Caco-2 (cell line): ENCODE results near the gene LRRN3. TPM values are rescaled to one million over a fixed set of nuclear protein-coding genes. Genes with fewer than 3 reads are reported as not detected.

Experiments used
- BruUV-seq: library from RNA; stranded (reverse); fragments of 400-500 nt; replicated peaks from 2 replicates; lab custom pipeline; 2021; lab: Mats Ljungman, UMichigan
- CTCF ChIA-PET: fragments of 300-600 bp; sonication (Branson Sonifier 250); formaldehyde crosslinking; loops from one replicate; lab custom pipeline; 2022; ENCODE audit warnings: antibody characterized with exemption; lab: Charles Lee
- POLR2A ChIA-PET: fragments of 300-600 bp; sonication (Branson Sonifier 250); formaldehyde crosslinking; loops from one replicate; lab custom pipeline; 2022; ENCODE audit warnings: antibody characterized with exemption; lab: Charles Lee
- DNase-seq, 2 experiments: peaks; one replicate each; pipeline versions ENCODE4 v3.0.0 to v3.0.0-alpha.2; 2020 to 2022
- H3K27me3 ChIP-seq: replicated peaks from 2 replicates; pipeline ENCODE4 v1.6.0; 2011; ENCODE audit warnings: low read length; ENCODE audit not compliant: control insufficient read depth, insufficient read depth
- H3K36me3 ChIP-seq: 2 replicates; pipeline ENCODE4 v1.5.1; 2011; ENCODE audit warnings: low read length; ENCODE audit not compliant: control insufficient read depth, insufficient read depth
- H3K4me1 ChIP-seq: fragments of 250-450 bp; sonication (Bioruptor Pico); 2 replicates; pipeline ENCODE4 v1.5.1; 2020; ENCODE audit warnings: mild to moderate bottlenecking
- H3K4me3 ChIP-seq: 2 replicates; pipeline ENCODE4 v1.5.1; 2011; ENCODE audit warnings: low read depth, mild to moderate bottlenecking, control low read depth, low read length
- H3K9me3 ChIP-seq: fragments of 250-450 bp; sonication (Bioruptor Pico); 2 replicates; pipeline ENCODE4 v1.5.1; 2020; ENCODE audit warnings: mild to moderate bottlenecking, moderate library complexity
- H3K27ac Mint-ChIP-seq: one replicate; pipeline ENCODE4 v1.8.0; 2022; ENCODE audit warnings: mixed read lengths; ENCODE audit not compliant: unreplicated experiment
- H3K27me3 Mint-ChIP-seq: one replicate; pipeline ENCODE4 v1.8.0; 2022; ENCODE audit warnings: mixed read lengths; ENCODE audit not compliant: insufficient read depth, unreplicated experiment
- H3K36me3 Mint-ChIP-seq: one replicate; pipeline ENCODE4 v1.8.0; 2022; ENCODE audit warnings: mild to moderate bottlenecking, mixed read lengths; ENCODE audit not compliant: insufficient read depth, unreplicated experiment
- H3K4me1 Mint-ChIP-seq: one replicate; pipeline ENCODE4 v1.8.0; 2022; ENCODE audit warnings: low read depth, mixed read lengths; ENCODE audit not compliant: unreplicated experiment
- H3K4me3 Mint-ChIP-seq: one replicate; pipeline ENCODE4 v1.8.0; 2022; ENCODE audit warnings: mild to moderate bottlenecking, moderate library complexity, mixed read lengths; ENCODE audit not compliant: unreplicated experiment
- H3K9me3 Mint-ChIP-seq: one replicate; pipeline ENCODE4 v1.8.0; 2022; ENCODE audit warnings: mixed read lengths; ENCODE audit not compliant: unreplicated experiment
- intact Hi-C: fragments of 100-400 bp; cut with micrococcal nuclease; formaldehyde crosslinking; loops from one replicate; pipeline ENCODE4 v1.10.0; 2022; ENCODE audit not compliant: unreplicated experiment
- total RNA-seq: library from RNA; stranded (reverse); gene quantifications from 2 replicates; pipeline ENCODE4 v1.2.3, GENCODE V29; 2022
- TF ChIP-seq, protein P1 (sequence below), 2 experiments: fragments of 200-600 bp in 1 of 2; IDR thresholded peaks; 1 replicate in 1 of 2; 2 replicates in 1 of 2; pipeline versions ENCODE4 v1.5.1 to v1.8.0; 2011 to 2022; ENCODE audit warnings: antibody characterized with exemption in 1 of 2, control low read depth in 1 of 2, inconsistent platforms in 1 of 2, low read depth in 1 of 2, low read length in 1 of 2, mild to moderate bottlenecking in 1 of 2, moderate library complexity in 1 of 2; ENCODE audit not compliant: insufficient read depth in 1 of 2, severe bottlenecking in 1 of 2, unreplicated experiment in 1 of 2

Gene LRRN3
- total RNA-seq, 1 experiment from 2014 or later: 0.68 TPM

DNA sequence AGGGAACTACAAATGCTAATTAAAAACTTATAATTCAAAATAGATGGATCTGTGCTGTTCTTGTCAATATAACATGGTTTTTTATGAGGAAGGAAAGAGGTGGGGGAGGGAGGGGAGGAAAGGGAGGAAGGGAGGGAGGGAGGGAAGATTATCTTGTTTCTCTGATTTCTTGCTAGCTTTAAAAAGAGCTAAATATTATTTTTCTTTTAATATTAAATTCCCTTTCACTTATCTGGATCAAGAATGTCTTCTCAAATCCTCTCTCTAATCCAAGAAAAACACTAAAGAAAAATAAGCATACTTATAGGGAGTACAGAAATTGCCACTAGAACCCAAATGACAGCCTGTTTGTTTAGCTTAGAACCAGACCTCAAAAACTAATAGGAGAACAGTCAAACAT lies 55.2 kb downstream of the LRRN3 start:
- Mint-ChIP-seq H3K9me3 (no peaks in the 10 kb centered on the region), H3K27me3 (no peaks in the 10 kb centered on the region), H3K4me1 (no peaks in the 10 kb centered on the region), H3K27ac (no peak overlapping the region), H3K4me3 (no peak overlapping the region), H3K36me3 (no peaks in the 10 kb centered on the region)
- TF ChIP-seq, protein P1, sequence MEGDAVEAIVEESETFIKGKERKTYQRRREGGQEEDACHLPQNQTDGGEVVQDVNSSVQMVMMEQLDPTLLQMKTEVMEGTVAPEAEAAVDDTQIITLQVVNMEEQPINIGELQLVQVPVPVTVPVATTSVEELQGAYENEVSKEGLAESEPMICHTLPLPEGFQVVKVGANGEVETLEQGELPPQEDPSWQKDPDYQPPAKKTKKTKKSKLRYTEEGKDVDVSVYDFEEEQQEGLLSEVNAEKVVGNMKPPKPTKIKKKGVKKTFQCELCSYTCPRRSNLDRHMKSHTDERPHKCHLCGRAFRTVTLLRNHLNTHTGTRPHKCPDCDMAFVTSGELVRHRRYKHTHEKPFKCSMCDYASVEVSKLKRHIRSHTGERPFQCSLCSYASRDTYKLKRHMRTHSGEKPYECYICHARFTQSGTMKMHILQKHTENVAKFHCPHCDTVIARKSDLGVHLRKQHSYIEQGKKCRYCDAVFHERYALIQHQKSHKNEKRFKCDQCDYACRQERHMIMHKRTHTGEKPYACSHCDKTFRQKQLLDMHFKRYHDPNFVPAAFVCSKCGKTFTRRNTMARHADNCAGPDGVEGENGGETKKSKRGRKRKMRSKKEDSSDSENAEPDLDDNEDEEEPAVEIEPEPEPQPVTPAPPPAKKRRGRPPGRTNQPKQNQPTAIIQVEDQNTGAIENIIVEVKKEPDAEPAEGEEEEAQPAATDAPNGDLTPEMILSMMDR (IDR thresholded peaks at IDR 0.05; ENCODE audit: insufficient read depth in 1 of 2, low read depth in 1 of 2, low read length in 1 of 2, severe bottlenecking in 1 of 2, unreplicated experiment in 1 of 2): no peak
- no TSS peak for BruUV-seq
- Histone ChIP-seq H3K9me3 (no peaks in the 10 kb centered on the region), H3K4me3 (no peak overlapping the region), H3K36me3 (no peaks in the 10 kb centered on the region), H3K4me1 (no peaks in the 10 kb centered on the region), H3K27me3 (no peaks in the 10 kb centered on the region)
- POLR2A ChIA-PET: no interaction called here
- CTCF ChIA-PET: no interaction called here
- intact Hi-C loops: no loop called here
- DNase-seq: no peak

DNA sequence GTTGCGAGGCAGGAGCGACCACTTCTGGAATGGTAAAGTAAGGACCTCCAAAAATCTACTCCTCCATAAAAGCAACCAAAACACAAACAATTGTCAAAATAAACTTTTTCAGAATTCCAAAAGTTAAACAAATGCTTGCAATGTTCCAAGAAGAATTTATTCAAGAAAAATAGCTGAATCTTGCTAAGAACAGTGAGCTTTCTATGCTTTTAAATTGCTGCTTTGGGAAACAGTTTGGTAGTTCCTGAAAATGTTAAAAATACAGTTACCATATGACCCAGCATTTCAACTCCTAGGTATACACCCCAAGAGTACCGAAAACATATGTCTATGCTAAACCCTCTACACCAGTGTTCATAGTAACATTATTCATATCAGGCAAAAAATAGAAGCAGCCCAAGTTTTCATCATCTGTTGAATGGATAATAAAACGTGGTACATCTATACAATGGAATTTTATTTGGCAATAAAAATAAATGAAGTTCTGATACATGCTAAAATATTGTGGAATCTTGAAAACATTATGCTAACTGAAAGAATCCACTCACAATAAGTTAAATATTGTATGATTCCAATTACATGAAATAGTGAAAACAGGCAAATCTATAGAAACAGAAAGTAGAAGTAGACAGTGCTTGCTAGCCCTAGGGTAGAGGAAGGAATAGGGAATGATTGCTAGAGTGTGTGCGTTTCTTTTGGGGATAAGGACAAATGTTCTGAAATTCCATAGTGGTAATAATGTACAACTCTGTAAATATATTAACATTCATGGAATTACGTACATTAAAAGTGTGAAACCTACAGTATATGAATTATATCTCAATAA lies 57.0 kb downstream of the LRRN3 start:
- POLR2A ChIA-PET: no interaction called here

DNA sequence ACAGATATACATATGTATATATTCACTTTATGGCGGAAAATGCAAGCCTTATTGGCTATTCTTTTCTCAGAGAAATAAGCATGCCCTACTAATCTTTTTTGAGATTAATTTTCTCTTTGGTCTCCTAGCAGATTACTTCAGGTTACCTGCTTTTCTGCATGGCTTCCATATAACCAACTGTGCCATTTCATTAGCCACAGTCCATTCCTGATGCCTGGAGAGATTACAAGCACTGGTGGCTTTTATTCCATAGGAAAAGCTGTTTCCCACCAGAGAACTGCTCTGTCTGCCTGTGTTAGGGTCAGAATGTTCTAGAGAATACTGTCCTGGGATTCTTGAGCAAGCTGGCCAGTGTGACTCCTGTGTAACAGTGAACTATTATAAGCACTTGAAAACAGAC lies 59.8 kb downstream of the LRRN3 start:
- DNase-seq: no peak
- Mint-ChIP-seq H3K27ac (no peak overlapping the region), H3K4me3 (no peak overlapping the region), H3K4me1 (no peaks in the 10 kb centered on the region), H3K9me3 (no peaks in the 10 kb centered on the region), H3K36me3 (no peaks in the 10 kb centered on the region), H3K27me3 (no peaks in the 10 kb centered on the region)
- intact Hi-C loops: no loop called here
- no peaks in the 10 kb centered on the region for H3K27me3 ChIP-seq
- POLR2A ChIA-PET: no interaction called here
- no peaks in the 10 kb centered on the region for H3K36me3 ChIP-seq
- no peaks in the 10 kb centered on the region for H3K9me3 ChIP-seq
- BruUV-seq: no TSS peak
- no peak overlapping the region for H3K4me3 ChIP-seq
- no peaks in the 10 kb centered on the region for H3K4me1 ChIP-seq
- TF ChIP-seq, protein P1 (IDR thresholded peaks at IDR 0.05; ENCODE audit: insufficient read depth in 1 of 2, low read depth in 1 of 2, low read length in 1 of 2, severe bottlenecking in 1 of 2, unreplicated experiment in 1 of 2): no peak
- CTCF ChIA-PET: no interaction called here

More for the DNA sequence above, 57.0 kb downstream of the LRRN3 start:
- no peaks in the 10 kb centered on the region for H3K4me1 Mint-ChIP-seq
- no peaks in the 10 kb centered on the region for H3K9me3 ChIP-seq
- CTCF ChIA-PET: no interaction called here
- no peaks in the 10 kb centered on the region for H3K9me3 Mint-ChIP-seq
- DNase-seq: no peak
- no peak overlapping the region for H3K27ac Mint-ChIP-seq
- intact Hi-C loops: no loop called here
- no peaks in the 10 kb centered on the region for H3K36me3 ChIP-seq
- H3K36me3 Mint-ChIP-seq: no peaks in the 10 kb centered on the region
- H3K4me1 ChIP-seq: no peaks in the 10 kb centered on the region
- no peaks in the 10 kb centered on the region for H3K27me3 ChIP-seq
- no peak overlapping the region for H3K4me3 Mint-ChIP-seq
- TF ChIP-seq, protein P1 (IDR thresholded peaks at IDR 0.05; ENCODE audit: insufficient read depth in 1 of 2, low read depth in 1 of 2, low read length in 1 of 2, severe bottlenecking in 1 of 2, unreplicated experiment in 1 of 2): no peak
- no peaks in the 10 kb centered on the region for H3K27me3 Mint-ChIP-seq
- no peak overlapping the region for H3K4me3 ChIP-seq
- no TSS peak for BruUV-seq
